GM10266 (cell line): Measurements from ENCODE around the gene FGGY.

Experiments used
- DNase-seq: peaks from one replicate; pipeline ENCODE4 v3.0.0; 2012; ENCODE audit errors: extremely low spot score
- CTCF ChIP-seq: IDR thresholded peaks from 2 replicates; pipeline ENCODE4 v1.5.1; 2012; ENCODE audit warnings: mild to moderate bottlenecking, low read depth; ENCODE audit not compliant: control insufficient read depth, insufficient read depth; ENCODE audit errors: missing control alignments

Gene FGGY

GRCh38 chr1:59703226-59703917 lies 406.5 kb downstream of the FGGY start:
- TF ChIP-seq CTCF = no peak
- DNase-seq = no peak

- DNase-seq = no peak
- TF ChIP-seq CTCF = no peak
Observed at GRCh38 chr1:59703918-59704378, 407.1 kb downstream of the FGGY start.

- TF ChIP-seq CTCF = no peak
- DNase-seq = no peak
Observed at GRCh38 chr1:59704716-59705115, 407.8 kb downstream of the FGGY start.

- no peak for TF ChIP-seq CTCF
Observed at GRCh38 chr1:59705466-59706302, 408.8 kb downstream of the FGGY start.

GRCh38 chr1:59706303-59706599 lies 409.4 kb downstream of the FGGY start:
- no peak for TF ChIP-seq CTCF
- DNase-seq = no peak

More at GRCh38 chr1:59705466-59706302, 408.8 kb downstream of the FGGY start:
- DNase-seq = no peak

GRCh38 chr1:59707178-59707791 lies 410.4 kb downstream of the FGGY start:
- DNase-seq = no peak
- TF ChIP-seq CTCF = no peak
